ENCODE data around the gene TMEM88. TPM values are rescaled to one million over a fixed set of nuclear protein-coding genes. Genes with fewer than 3 reads are reported as not detected.

Gene TMEM88
- total and polyA plus RNA-seq, 2 donors (not counting 3 experiments of a cell fraction or from before 2014, with no cell fraction given), result 53.4 to 165 TPM

- DNase-seq (ENCODE audit: low read depth, low spot score), result no peak
- Histone ChIP-seq H3K9me1 (replicated peaks; ENCODE audit: control insufficient read depth, extremely low read depth, insufficient read depth, low read length) (no peaks in the 10 kb centered on the region), H3K27ac (ENCODE audit: insufficient read depth, low read depth, low read length) (no peak overlapping the region), H4K20me1 (replicated peaks; ENCODE audit: control insufficient read depth, extremely low read depth, insufficient read depth, low read length) (no peaks in the 10 kb centered on the region), H3K9me3 (replicated peaks; ENCODE audit: control insufficient read depth, insufficient read depth, low read length) (no peaks in the 10 kb centered on the region), H3K36me3 (ENCODE audit: control insufficient read depth in 2 of 2, extremely low read depth in 1 of 2, insufficient read depth in 2 of 2, low read length in 2 of 2) (peaks cover 0 to 2% of the 10 kb centered on the region in 2 experiments), H3K9ac (replicated peaks; ENCODE audit: extremely low read depth, insufficient read depth, low read length) (no peak overlapping the region), H3K79me2 (ENCODE audit: control insufficient read depth, insufficient read depth, low read length) (peaks cover 3% of the 10 kb centered on the region), H3K4me3 (replicated peaks in 1 of 3; ENCODE audit: insufficient read depth in 1 of 3, low read depth in 1 of 3, low read length in 3 of 3) (no peak overlapping the region), H3K27me3 (ENCODE audit: control insufficient read depth in 2 of 2, insufficient read depth in 2 of 2, low read length in 2 of 2) (no peaks in the 10 kb centered on the region), H3K4me2 (ENCODE audit: insufficient read depth, low read length) (no peak overlapping the region), H2AFZ (ENCODE audit: low read depth, low read length) (no peak overlapping the region), H3K4me1 (ENCODE audit: control insufficient read depth, extremely low read depth, insufficient read depth, low read length) (peaks cover 36% of the 10 kb centered on the region)
- POLR2A ChIA-PET, result no interaction called here
- intact Hi-C loops (cut with micrococcal nuclease) (loop anchor here (5.0 to 10.0 kb wide), 4 partner anchors 153 to 282 kb away; partner anchors contain the start of genes FXR2, HES7, TP53 and WRAP53), dilution Hi-C loops (cut with MboI; ENCODE audit: extremely low pct_ligation_motif_present, low sequenced_read_pairs) (no loop called here)
- TF ChIP-seq POLR2AphosphoS5 (IDR thresholded peaks at IDR 0.05; ENCODE audit: insufficient read depth, low read depth, low read length) (no peak), POLR2A (IDR thresholded peaks at IDR 0.05; ENCODE audit: low read depth, low read length) (no peak), JUN (IDR thresholded peaks at IDR 0.05; ENCODE audit: borderline replicate concordance, insufficient read depth, insufficient read length, low read depth) (no peak), CTCF (IDR thresholded peaks at IDR 0.05; ENCODE audit: extremely low read depth in 1 of 2, insufficient read depth in 1 of 2, low read depth in 1 of 2, low read length in 2 of 2) (no peak), MYC (IDR thresholded peaks at IDR 0.05; ENCODE audit: low read depth, low read length) (no peak), EZH2 (IDR thresholded peaks at IDR 0.05; ENCODE audit: borderline replicate concordance, low read depth, low read length, severe bottlenecking) (no peak), GATA2 (IDR thresholded peaks at IDR 0.05; ENCODE audit: insufficient read depth, insufficient read length, low read depth, low read length) (no peak), FOS (IDR thresholded peaks at IDR 0.05; ENCODE audit: borderline replicate concordance, insufficient read depth, low read length) (no peak), MAX (IDR thresholded peaks at IDR 0.05; ENCODE audit: insufficient read depth, insufficient read length) (no peak)
- FAIRE-seq, result no peak
- no TSS peak for BruUV-seq (replicated peaks)
- CTCF ChIA-PET, result no interaction called here
Observed at GRCh38 chr17:7839876-7840261, 15.0 kb upstream of the TMEM88 start.

Data from endothelial cell of umbilical vein (primary cell).